HCT116 (cell line): ENCODE results near the gene WWOX. TPM values are rescaled to one million over a fixed set of nuclear protein-coding genes. Genes with fewer than 3 reads are reported as not detected.

Source experiments
- ATAC-seq: fragments of 200-7000 bp; cut with Tn5 transposase; 2 replicates; pipeline ENCODE4 v1.9.1; 2020; ENCODE audit warnings: mild to moderate bottlenecking, moderate library complexity
- BruUV-seq: library from RNA; stranded (reverse); fragments of 400-500 nt; replicated peaks from 2 replicates; lab custom pipeline; 2021; lab: Mats Ljungman, UMichigan
- CTCF ChIA-PET: fragments of 300-600 bp; sonication (Branson Sonifier 250); formaldehyde crosslinking; loops from one replicate; lab custom pipeline; 2021; ENCODE audit warnings: antibody characterized with exemption; lab: Charles Lee
- POLR2A ChIA-PET: fragments of 300-600, 350-600 bp; sonication (Branson Sonifier 250); formaldehyde crosslinking; loops from one replicate; lab custom pipeline; 2021; ENCODE audit warnings: antibody characterized with exemption; lab: Charles Lee
- RAD21 ChIA-PET, 2 experiments: fragments of 300-600 bp; sonication (Branson Sonifier 250); formaldehyde crosslinking; loops; one replicate each; lab custom pipeline; 2023; ENCODE audit warnings: low total read pairs in 2 of 2; ENCODE audit not compliant: uncharacterized antibody in 2 of 2, unreplicated experiment in 2 of 2, low non-redundant PET in 1 of 2; lab: Charles Lee
- DNase-seq: peaks from one replicate; pipeline ENCODE4 v3.0.0-alpha.2; 2010; ENCODE audit warnings: low read depth, low spot score
- H2AFZ ChIP-seq: fragments of 200-600 bp; shearing (Covaris generic), sonication (generic); 2 replicates; pipeline ENCODE4 v1.6.1; 2017; ENCODE audit warnings: low read depth, mixed run types, mixed read lengths, antibody characterized with exemption, low read length; ENCODE audit not compliant: poor library complexity, severe bottlenecking
- H3K27ac ChIP-seq: 2 replicates; pipeline ENCODE4 v1.5.1; 2012; ENCODE audit warnings: low read depth, low read length
- H3K27me3 ChIP-seq: fragments of 200-600 bp; sonication (generic); 2 replicates; pipeline ENCODE4 v1.6.1; 2016; ENCODE audit warnings: mixed run types, low read length, mixed read lengths; ENCODE audit not compliant: insufficient read depth
- H3K36me3 ChIP-seq, 2 experiments: fragments of 200-500 bp in 1 of 2; fragments of 200-600 bp in 1 of 2; sonication (Bioruptor generic) in 1 of 2; sonication (generic) in 1 of 2; 2 replicates each; pipeline versions ENCODE4 v1.5.1 to v1.6.1; 2014 to 2016; ENCODE audit warnings: low read length in 2 of 2, inconsistent platforms in 1 of 2, mixed read lengths in 1 of 2, mixed run types in 1 of 2; ENCODE audit not compliant: insufficient read depth in 2 of 2, control insufficient read depth in 1 of 2
- H3K4me1 ChIP-seq, 2 experiments: fragments of 200-600 bp in 1 of 2; sonication (generic) in 1 of 2; 2 replicates each; pipeline versions ENCODE4 v1.5.1 to v1.6.1; 2012 to 2017; ENCODE audit warnings: low read length in 2 of 2, inconsistent platforms in 1 of 2, mild to moderate bottlenecking in 1 of 2, mixed read lengths in 1 of 2, mixed run types in 1 of 2, moderate library complexity in 1 of 2; ENCODE audit not compliant: insufficient read depth in 2 of 2, control insufficient read depth in 1 of 2
- H3K4me2 ChIP-seq: fragments of 200-600 bp; sonication (generic); 2 replicates; pipeline ENCODE4 v1.6.1; 2017; ENCODE audit warnings: mixed run types, low read length, mixed read lengths
- H3K4me3 ChIP-seq, 2 experiments: fragments of 200-600 bp in 1 of 2; sonication (generic) in 1 of 2; replicated peaks in 1 of 2; 2 replicates each; pipeline ENCODE4 v1.5.1; 2011 to 2016; ENCODE audit warnings: low read length in 2 of 2, control low read depth in 1 of 2, low read depth in 1 of 2, mild to moderate bottlenecking in 1 of 2, mixed read lengths in 1 of 2, mixed run types in 1 of 2
- H3K79me2 ChIP-seq: fragments of 200-600 bp; sonication (generic); 2 replicates; pipeline ENCODE4 v1.6.1; 2017; ENCODE audit warnings: mild to moderate bottlenecking, mixed run types, low read length, moderate library complexity, mixed read lengths; ENCODE audit not compliant: insufficient read depth
- H3K9ac ChIP-seq: fragments of 200-600 bp; sonication (generic); 2 replicates; pipeline ENCODE4 v1.6.1; 2016; ENCODE audit warnings: low read length, mixed read lengths
- H3K9me2 ChIP-seq: fragments of 200-600 bp; sonication (generic), shearing (Covaris generic); 2 replicates; pipeline ENCODE4 v1.6.1; 2017; ENCODE audit warnings: mixed run types, mild to moderate bottlenecking, moderate library complexity; ENCODE audit not compliant: insufficient read depth
- H3K9me3 ChIP-seq, 2 experiments: fragments of 200-500 bp in 1 of 2; fragments of 200-600 bp in 1 of 2; sonication (Bioruptor generic) in 1 of 2; sonication (generic) in 1 of 2; 2 replicates each; pipeline ENCODE4 v1.6.1; 2014 to 2017; ENCODE audit warnings: low read length in 2 of 2, mixed read lengths in 2 of 2, inconsistent platforms in 1 of 2, low read depth in 1 of 2, mild to moderate bottlenecking in 1 of 2, mixed run types in 1 of 2, moderate library complexity in 1 of 2; ENCODE audit not compliant: control insufficient read depth in 1 of 2, insufficient read depth in 1 of 2
- H4K20me1 ChIP-seq: fragments of 200-600 bp; sonication (generic), shearing (Covaris generic); 2 replicates; pipeline ENCODE4 v1.6.1; 2017; ENCODE audit warnings: mixed run types, mild to moderate bottlenecking, moderate library complexity; ENCODE audit not compliant: insufficient read depth
- CBX3 ChIP-seq: IDR thresholded peaks from 2 replicates; pipeline ENCODE4 v1.6.1; 2012; ENCODE audit warnings: low read depth
- CEBPB ChIP-seq: IDR thresholded peaks from 2 replicates; pipeline ENCODE4 v1.6.1; 2012; ENCODE audit warnings: low read depth
- EZH2 ChIP-seq: fragments of 200-600 bp; sonication (generic); IDR thresholded peaks from 2 replicates; pipeline ENCODE4 v1.6.1; 2017; ENCODE audit warnings: antibody characterized with exemption, mixed run types
- FOSL1 ChIP-seq: IDR thresholded peaks from 2 replicates; pipeline ENCODE4 v1.6.1; 2012; ENCODE audit warnings: low read depth
- POLR2AphosphoS5 ChIP-seq: IDR thresholded peaks from 2 replicates; pipeline ENCODE4 v1.6.1; 2011; ENCODE audit warnings: mild to moderate bottlenecking, low read depth, low read length, moderate library complexity
- SIN3A ChIP-seq: IDR thresholded peaks from 2 replicates; pipeline ENCODE4 v1.6.1; 2012; ENCODE audit warnings: low read depth
- SP1 ChIP-seq: IDR thresholded peaks from 2 replicates; pipeline ENCODE4 v1.6.1; 2012; ENCODE audit warnings: low read depth
- ZNF274 ChIP-seq: fragments of 200-500 bp; sonication (Bioruptor generic); IDR thresholded peaks from 2 replicates; pipeline ENCODE4 v1.6.1; 2014; ENCODE audit warnings: mild to moderate bottlenecking, low read depth, low read length, inconsistent platforms
- intact Hi-C: fragments of 100-400 bp; cut with micrococcal nuclease; formaldehyde crosslinking; loops from 2 replicates; pipeline ENCODE4 v1.10.0; 2022
- total RNA-seq: library from RNA; stranded (reverse); gene quantifications from one replicate; pipeline ENCODE4 v1.2.1, GENCODE V29; 2021; ENCODE audit not compliant: unreplicated experiment
- TF ChIP-seq, protein P1 (sequence below): IDR thresholded peaks from 2 replicates; pipeline ENCODE4 v1.6.1; 2012
- TF ChIP-seq, protein P2 (sequence below): IDR thresholded peaks from 2 replicates; pipeline ENCODE4 v1.6.1; 2012; ENCODE audit warnings: low read depth
- TF ChIP-seq, protein P3 (sequence below): IDR thresholded peaks from 2 replicates; pipeline ENCODE4 v1.6.1; 2012

WWOX gene
- total RNA-seq, 1 experiment from 2014 or later: 13.7 TPM

DNA sequence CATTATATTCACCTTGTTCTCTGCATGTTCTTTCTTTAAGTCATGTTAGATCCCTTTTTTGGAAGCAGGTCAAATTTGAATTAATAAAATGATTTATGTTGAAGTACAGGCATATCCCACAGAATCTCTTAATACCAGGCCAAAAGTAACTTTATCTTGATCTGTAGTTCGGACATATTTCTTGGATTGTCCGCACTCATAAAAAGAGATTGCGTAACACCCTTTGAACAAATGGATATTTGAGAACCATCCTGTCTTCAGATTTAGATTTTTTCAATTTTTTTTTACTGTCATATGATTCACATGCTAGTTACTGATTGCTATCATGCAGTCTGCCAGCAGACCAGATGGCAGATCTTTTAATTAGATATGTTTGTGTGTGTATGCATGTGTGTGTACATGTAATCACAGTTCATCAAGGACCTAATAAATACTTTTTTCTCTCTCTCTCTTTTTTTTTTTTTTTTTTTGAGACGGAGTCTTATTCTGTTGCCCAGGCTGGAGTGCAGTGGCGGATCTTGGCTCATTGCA is 352.6 kb downstream of the WWOX start (continued):
- no peak for TF ChIP-seq ZNF274

DNA sequence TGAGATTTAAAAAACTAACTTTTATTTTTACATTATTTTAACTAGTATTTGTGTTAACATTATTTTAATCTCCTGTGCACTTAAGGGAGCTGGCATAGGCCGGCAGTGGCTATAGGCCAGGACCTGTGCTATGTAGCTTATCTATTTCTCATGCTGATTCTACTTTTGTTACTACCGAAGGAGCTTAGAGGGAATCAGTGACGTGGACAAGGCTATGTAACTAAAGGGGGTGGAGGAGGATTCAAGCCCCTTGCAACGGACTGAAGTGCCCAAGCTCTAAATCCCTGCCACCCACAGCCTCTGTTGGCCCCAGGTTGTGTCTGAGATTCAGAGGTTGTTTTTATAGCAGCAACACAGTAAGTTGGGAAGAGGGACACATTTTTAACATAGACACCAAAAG is 356.4 kb downstream of the WWOX start:
- H3K27ac ChIP-seq: no peak overlapping the region
- intact Hi-C loops: no loop called here
- H3K9me3 ChIP-seq: no peaks in the 10 kb centered on the region
- no peaks in the 10 kb centered on the region for H3K36me3 ChIP-seq
- no peak for DNase-seq
- H3K4me3 ChIP-seq: no peak overlapping the region
- no peak overlapping the region for H3K4me2 ChIP-seq
- ChIA-PET POLR2A (no interaction called here), CTCF (interaction anchor here (0.7 kb wide), 1 partner anchor 331 kb away, joined by 3 read pairs; no protein-coding TSS in a partner anchor), RAD21 (no interaction called here)
- no peaks in the 10 kb centered on the region for H3K9me2 ChIP-seq
- ATAC-seq: no peak
- H4K20me1 ChIP-seq: no peaks in the 10 kb centered on the region
- H3K9ac ChIP-seq: no peak overlapping the region
- H3K79me2 ChIP-seq: no peaks in the 10 kb centered on the region
- no peaks in the 10 kb centered on the region for H3K27me3 ChIP-seq
- TF ChIP-seq, protein P1, sequence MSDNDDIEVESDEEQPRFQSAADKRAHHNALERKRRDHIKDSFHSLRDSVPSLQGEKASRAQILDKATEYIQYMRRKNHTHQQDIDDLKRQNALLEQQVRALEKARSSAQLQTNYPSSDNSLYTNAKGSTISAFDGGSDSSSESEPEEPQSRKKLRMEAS: no peak
- TF ChIP-seq SIN3A (no peak), FOSL1 (no peak), ZNF274 (no peak), CBX3 (no peak), SP1 (no peak), EZH2 (no peak), POLR2AphosphoS5 (no peak), CEBPB (no peak)
- TF ChIP-seq, protein P2, sequence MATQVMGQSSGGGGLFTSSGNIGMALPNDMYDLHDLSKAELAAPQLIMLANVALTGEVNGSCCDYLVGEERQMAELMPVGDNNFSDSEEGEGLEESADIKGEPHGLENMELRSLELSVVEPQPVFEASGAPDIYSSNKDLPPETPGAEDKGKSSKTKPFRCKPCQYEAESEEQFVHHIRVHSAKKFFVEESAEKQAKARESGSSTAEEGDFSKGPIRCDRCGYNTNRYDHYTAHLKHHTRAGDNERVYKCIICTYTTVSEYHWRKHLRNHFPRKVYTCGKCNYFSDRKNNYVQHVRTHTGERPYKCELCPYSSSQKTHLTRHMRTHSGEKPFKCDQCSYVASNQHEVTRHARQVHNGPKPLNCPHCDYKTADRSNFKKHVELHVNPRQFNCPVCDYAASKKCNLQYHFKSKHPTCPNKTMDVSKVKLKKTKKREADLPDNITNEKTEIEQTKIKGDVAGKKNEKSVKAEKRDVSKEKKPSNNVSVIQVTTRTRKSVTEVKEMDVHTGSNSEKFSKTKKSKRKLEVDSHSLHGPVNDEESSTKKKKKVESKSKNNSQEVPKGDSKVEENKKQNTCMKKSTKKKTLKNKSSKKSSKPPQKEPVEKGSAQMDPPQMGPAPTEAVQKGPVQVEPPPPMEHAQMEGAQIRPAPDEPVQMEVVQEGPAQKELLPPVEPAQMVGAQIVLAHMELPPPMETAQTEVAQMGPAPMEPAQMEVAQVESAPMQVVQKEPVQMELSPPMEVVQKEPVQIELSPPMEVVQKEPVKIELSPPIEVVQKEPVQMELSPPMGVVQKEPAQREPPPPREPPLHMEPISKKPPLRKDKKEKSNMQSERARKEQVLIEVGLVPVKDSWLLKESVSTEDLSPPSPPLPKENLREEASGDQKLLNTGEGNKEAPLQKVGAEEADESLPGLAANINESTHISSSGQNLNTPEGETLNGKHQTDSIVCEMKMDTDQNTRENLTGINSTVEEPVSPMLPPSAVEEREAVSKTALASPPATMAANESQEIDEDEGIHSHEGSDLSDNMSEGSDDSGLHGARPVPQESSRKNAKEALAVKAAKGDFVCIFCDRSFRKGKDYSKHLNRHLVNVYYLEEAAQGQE: no peak
- TF ChIP-seq, protein P3, sequence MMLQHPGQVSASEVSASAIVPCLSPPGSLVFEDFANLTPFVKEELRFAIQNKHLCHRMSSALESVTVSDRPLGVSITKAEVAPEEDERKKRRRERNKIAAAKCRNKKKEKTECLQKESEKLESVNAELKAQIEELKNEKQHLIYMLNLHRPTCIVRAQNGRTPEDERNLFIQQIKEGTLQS: no peak
- H2AFZ ChIP-seq: no peak overlapping the region
- BruUV-seq: no TSS peak
- peaks cover 0 to 7% of the 10 kb centered on the region in 2 experiments; a peak in 1 of 4 replicates for H3K4me1 ChIP-seq
